ENCODE data around the gene HPN.
"Not testable (repeated sequence)": the region's sequence is repeated elsewhere in the genome, so short reads cannot be mapped to it uniquely, and the experiment has no call there.

Gene HPN

GRCh38 chr19:35099155-35099896, 57.8 kb downstream of the HPN start:
- DNase-seq (ENCODE audit: low read depth), result no peak
- no peak overlapping the region for H3K4me3 ChIP-seq (ENCODE audit: control insufficient read depth, low read depth, low read length)
- TF ChIP-seq CTCF (conservative IDR thresholded peaks at IDR 0.05; ENCODE audit: control insufficient read depth, insufficient read depth, low read depth, low read length), result no peak

- no peak for DNase-seq (ENCODE audit: low read depth)
- TF ChIP-seq CTCF (conservative IDR thresholded peaks at IDR 0.05; ENCODE audit: control insufficient read depth, insufficient read depth, low read depth, low read length), result no peak
- H3K4me3 ChIP-seq (ENCODE audit: control insufficient read depth, low read depth, low read length), result no peak overlapping the region
Measured at GRCh38 chr19:35099897-35100275, 58.4 kb downstream of the HPN start.

GRCh38 chr19:35100588-35101533, 59.3 kb downstream of the HPN start:
- no peak for TF ChIP-seq CTCF (conservative IDR thresholded peaks at IDR 0.05; ENCODE audit: control insufficient read depth, insufficient read depth, low read depth, low read length)
- DNase-seq (ENCODE audit: low read depth), result no peak
- H3K4me3 ChIP-seq (ENCODE audit: control insufficient read depth, low read depth, low read length), result no peak overlapping the region

- not testable (repeated sequence) for H3K4me3 ChIP-seq (ENCODE audit: control insufficient read depth, low read depth, low read length); DNase-seq (ENCODE audit: low read depth)
Measured at GRCh38 chr19:35101949-35102348, 60.4 kb downstream of the HPN start.

- DNase-seq (ENCODE audit: low read depth); H3K4me3 ChIP-seq (ENCODE audit: control insufficient read depth, low read depth, low read length): not testable (repeated sequence)
Measured at GRCh38 chr19:35103614-35104013, 62.1 kb downstream of the HPN start.

GRCh38 chr19:35104361-35104760, 62.8 kb downstream of the HPN start:
- no peak overlapping the region for H3K4me3 ChIP-seq (ENCODE audit: control insufficient read depth, low read depth, low read length)
- DNase-seq (ENCODE audit: low read depth), result no peak
- no peak for TF ChIP-seq CTCF (conservative IDR thresholded peaks at IDR 0.05; ENCODE audit: control insufficient read depth, insufficient read depth, low read depth, low read length)

- no peak overlapping the region for H3K4me3 ChIP-seq (ENCODE audit: control insufficient read depth, low read depth, low read length)
- DNase-seq (ENCODE audit: low read depth), result no peak
- TF ChIP-seq CTCF (conservative IDR thresholded peaks at IDR 0.05; ENCODE audit: control insufficient read depth, insufficient read depth, low read depth, low read length), result no peak
Measured at GRCh38 chr19:35105047-35105410, 63.5 kb downstream of the HPN start.
